ENCODE data around the gene ABCA2. TPM values are rescaled to one million over a fixed set of nuclear protein-coding genes. Genes with fewer than 3 reads are reported as not detected.

The ABCA2 gene
- total RNA-seq, 1 experiment from 2014 or later = 19.2 TPM

DNA sequence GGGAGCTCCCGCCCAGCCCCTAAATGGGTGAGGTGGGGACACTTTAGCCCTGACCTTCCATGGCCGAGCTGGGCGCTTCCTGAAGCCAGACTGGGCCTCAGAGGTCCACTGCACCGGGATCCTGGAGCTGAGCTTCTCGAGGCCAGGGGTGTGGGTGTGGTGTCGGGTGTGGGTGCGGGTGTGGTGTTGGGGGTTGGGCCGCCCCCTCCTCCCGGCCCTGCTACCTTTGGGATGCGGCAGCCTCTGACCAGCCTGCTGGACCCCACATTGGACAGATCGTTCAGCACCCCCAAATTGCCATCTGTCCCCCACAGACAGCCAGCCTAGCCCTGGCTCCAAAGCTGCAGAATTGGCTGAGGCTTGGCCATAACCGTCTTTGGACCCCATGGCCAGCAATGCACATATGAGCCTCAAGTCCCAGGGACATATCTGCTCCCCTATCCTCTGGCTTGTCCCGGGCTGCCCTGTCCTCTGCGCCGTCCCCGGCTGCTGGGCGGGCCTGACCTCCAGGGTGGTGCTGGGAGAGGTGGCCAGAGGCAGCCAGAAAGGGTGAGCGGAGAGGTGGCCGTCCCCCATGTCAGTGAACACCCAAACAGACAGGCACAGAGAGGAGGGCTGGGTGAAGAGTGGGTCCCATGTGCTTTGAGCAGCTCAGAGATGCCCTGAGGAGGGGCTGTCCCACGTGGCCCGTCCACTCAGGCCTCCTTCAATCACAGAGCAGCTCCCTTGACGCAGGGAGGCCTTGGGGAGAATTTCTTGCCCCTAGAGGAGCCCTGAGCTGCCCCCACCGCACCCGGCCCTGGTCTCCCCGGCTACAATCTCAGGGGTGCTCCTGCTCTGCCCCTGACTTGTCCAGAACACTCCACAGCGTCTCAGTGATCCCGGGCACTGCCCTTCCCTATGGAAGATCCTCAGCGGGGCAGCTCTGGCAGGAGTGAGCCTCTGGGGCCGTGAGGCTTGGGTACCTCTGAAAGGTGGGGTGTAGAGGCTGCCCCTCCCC, 54.1 kb downstream of the ABCA2 start:
- ChIA-PET POLR2A (no interaction called here), CTCF (interaction anchor here (0.5 to 6.2 kb wide), 10 partner anchors 9 to 189 kb away, joined by 3 to 117 read pairs (median 5); no protein-coding TSS in a partner anchor)
- peaks cover 3% of the 10 kb centered on the region; the same call in 1 of the 2 replicates for H3K4me1 Mint-ChIP-seq
- ATAC-seq (no peak), DNase-seq (ENCODE audit: low spot score) (no peak)
- H3K27ac Mint-ChIP-seq = no peak overlapping the region
- TF ChIP-seq ZNF138 (CRISPR knock-in tag; conservative IDR thresholded peaks at IDR 0.05) (no peak), JUN (CRISPR knock-in tag; IDR thresholded peaks at IDR 0.05) (no peak), TCF7 (CRISPR knock-in tag; IDR thresholded peaks at IDR 0.05; ENCODE audit: low read depth) (no peak), MYBL2 (CRISPR knock-in tag; IDR thresholded peaks at IDR 0.05) (no peak), ZNF121 (CRISPR knock-in tag; IDR thresholded peaks at IDR 0.05) (no peak), TEAD1 (CRISPR knock-in tag; IDR thresholded peaks at IDR 0.05) (no peak), RORB (CRISPR knock-in tag; IDR thresholded peaks at IDR 0.05) (no peak), CREB1 (CRISPR knock-in tag; IDR thresholded peaks at IDR 0.05) (no peak), OVOL2 (CRISPR knock-in tag; IDR thresholded peaks at IDR 0.05; ENCODE audit: borderline replicate concordance) (no peak), KAT7 (CRISPR knock-in tag; IDR thresholded peaks at IDR 0.05; ENCODE audit: borderline replicate concordance) (no peak), GABPB1 (CRISPR knock-in tag; IDR thresholded peaks at IDR 0.05) (no peak), MXD4 (CRISPR knock-in tag; IDR thresholded peaks at IDR 0.05; ENCODE audit: borderline replicate concordance) (no peak), CREM (CRISPR knock-in tag; IDR thresholded peaks at IDR 0.05) (no peak), SOX15 (CRISPR knock-in tag; IDR thresholded peaks at IDR 0.05) (no peak)
- TF ChIP-seq, protein P1, sequence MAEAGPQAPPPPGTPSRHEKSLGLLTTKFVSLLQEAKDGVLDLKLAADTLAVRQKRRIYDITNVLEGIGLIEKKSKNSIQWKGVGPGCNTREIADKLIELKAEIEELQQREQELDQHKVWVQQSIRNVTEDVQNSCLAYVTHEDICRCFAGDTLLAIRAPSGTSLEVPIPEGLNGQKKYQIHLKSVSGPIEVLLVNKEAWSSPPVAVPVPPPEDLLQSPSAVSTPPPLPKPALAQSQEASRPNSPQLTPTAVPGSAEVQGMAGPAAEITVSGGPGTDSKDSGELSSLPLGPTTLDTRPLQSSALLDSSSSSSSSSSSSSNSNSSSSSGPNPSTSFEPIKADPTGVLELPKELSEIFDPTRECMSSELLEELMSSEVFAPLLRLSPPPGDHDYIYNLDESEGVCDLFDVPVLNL (CRISPR knock-in tag; IDR thresholded peaks at IDR 0.05; ENCODE audit: borderline replicate concordance, low read depth) = no peak
- TF ChIP-seq, protein P2, sequence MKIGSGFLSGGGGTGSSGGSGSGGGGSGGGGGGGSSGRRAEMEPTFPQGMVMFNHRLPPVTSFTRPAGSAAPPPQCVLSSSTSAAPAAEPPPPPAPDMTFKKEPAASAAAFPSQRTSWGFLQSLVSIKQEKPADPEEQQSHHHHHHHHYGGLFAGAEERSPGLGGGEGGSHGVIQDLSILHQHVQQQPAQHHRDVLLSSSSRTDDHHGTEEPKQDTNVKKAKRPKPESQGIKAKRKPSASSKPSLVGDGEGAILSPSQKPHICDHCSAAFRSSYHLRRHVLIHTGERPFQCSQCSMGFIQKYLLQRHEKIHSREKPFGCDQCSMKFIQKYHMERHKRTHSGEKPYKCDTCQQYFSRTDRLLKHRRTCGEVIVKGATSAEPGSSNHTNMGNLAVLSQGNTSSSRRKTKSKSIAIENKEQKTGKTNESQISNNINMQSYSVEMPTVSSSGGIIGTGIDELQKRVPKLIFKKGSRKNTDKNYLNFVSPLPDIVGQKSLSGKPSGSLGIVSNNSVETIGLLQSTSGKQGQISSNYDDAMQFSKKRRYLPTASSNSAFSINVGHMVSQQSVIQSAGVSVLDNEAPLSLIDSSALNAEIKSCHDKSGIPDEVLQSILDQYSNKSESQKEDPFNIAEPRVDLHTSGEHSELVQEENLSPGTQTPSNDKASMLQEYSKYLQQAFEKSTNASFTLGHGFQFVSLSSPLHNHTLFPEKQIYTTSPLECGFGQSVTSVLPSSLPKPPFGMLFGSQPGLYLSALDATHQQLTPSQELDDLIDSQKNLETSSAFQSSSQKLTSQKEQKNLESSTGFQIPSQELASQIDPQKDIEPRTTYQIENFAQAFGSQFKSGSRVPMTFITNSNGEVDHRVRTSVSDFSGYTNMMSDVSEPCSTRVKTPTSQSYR (CRISPR knock-in tag; IDR thresholded peaks at IDR 0.05) = no peak
- H3K36me3 Mint-ChIP-seq = no peaks in the 10 kb centered on the region
- H3K9me3 Mint-ChIP-seq = no peaks in the 10 kb centered on the region
- H3K27me3 Mint-ChIP-seq (ENCODE audit: low read depth) = peaks cover 3% of the 10 kb centered on the region; the same call in 1 of the 2 replicates
- no peak overlapping the region for H3K4me3 Mint-ChIP-seq

DNA sequence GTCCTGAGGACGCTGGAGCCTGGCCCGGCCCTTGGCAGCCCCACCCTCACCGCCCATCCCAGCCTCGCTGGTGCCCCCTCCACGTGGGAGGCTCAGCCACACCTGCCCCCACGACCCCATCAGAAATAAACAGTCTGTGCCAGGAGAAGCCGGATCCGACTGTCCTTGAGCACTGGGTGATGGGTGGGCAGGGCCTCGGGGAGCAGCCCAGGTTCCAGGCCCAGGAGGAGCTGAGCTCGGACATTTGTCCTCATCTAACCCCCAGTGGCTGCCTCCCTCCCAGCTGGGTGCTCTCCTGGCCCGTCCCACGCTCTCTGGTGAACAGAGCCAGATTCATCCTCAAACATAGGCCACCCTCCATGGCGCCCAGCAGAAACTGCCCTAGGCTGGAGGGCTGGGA, 55.3 kb downstream of the ABCA2 start:
- Mint-ChIP-seq H3K4me1 (peaks cover 3% of the 10 kb centered on the region; the same call in 1 of the 2 replicates), H3K9me3 (no peaks in the 10 kb centered on the region), H3K27me3 (ENCODE audit: low read depth) (peaks cover 3% of the 10 kb centered on the region; the same call in 1 of the 2 replicates), H3K4me3 (no peak overlapping the region), H3K36me3 (no peaks in the 10 kb centered on the region), H3K27ac (no peak overlapping the region)
- CTCF ChIA-PET = interaction anchor here (0.6 to 3.1 kb wide), 3 partner anchors 25 to 190 kb away, joined by 4 to 17 read pairs (median 6); no protein-coding TSS in a partner anchor
- ATAC-seq (no peak), DNase-seq (ENCODE audit: low spot score) (no peak)
- POLR2A ChIA-PET = no interaction called here
- TF ChIP-seq JUN (CRISPR knock-in tag; IDR thresholded peaks at IDR 0.05) (no peak), FOXK1 (CRISPR knock-in tag; IDR thresholded peaks at IDR 0.05) (no peak), EMX1 (CRISPR knock-in tag; IDR thresholded peaks at IDR 0.05) (no peak), GTF2I (CRISPR knock-in tag; conservative IDR thresholded peaks at IDR 0.05) (no peak), SP1 (CRISPR knock-in tag; conservative IDR thresholded peaks at IDR 0.05) (no peak)
- TF ChIP-seq, protein P1 (CRISPR knock-in tag; IDR thresholded peaks at IDR 0.05; ENCODE audit: borderline replicate concordance, low read depth) = no peak
- TF ChIP-seq, protein P3, sequence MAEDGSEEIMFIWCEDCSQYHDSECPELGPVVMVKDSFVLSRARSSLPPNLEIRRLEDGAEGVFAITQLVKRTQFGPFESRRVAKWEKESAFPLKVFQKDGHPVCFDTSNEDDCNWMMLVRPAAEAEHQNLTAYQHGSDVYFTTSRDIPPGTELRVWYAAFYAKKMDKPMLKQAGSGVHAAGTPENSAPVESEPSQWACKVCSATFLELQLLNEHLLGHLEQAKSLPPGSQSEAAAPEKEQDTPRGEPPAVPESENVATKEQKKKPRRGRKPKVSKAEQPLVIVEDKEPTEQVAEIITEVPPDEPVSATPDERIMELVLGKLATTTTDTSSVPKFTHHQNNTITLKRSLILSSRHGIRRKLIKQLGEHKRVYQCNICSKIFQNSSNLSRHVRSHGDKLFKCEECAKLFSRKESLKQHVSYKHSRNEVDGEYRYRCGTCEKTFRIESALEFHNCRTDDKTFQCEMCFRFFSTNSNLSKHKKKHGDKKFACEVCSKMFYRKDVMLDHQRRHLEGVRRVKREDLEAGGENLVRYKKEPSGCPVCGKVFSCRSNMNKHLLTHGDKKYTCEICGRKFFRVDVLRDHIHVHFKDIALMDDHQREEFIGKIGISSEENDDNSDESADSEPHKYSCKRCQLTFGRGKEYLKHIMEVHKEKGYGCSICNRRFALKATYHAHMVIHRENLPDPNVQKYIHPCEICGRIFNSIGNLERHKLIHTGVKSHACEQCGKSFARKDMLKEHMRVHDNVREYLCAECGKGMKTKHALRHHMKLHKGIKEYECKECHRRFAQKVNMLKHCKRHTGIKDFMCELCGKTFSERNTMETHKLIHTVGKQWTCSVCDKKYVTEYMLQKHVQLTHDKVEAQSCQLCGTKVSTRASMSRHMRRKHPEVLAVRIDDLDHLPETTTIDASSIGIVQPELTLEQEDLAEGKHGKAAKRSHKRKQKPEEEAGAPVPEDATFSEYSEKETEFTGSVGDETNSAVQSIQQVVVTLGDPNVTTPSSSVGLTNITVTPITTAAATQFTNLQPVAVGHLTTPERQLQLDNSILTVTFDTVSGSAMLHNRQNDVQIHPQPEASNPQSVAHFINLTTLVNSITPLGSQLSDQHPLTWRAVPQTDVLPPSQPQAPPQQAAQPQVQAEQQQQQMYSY (CRISPR knock-in tag; IDR thresholded peaks at IDR 0.05) = no peak
- TF ChIP-seq, protein P4, sequence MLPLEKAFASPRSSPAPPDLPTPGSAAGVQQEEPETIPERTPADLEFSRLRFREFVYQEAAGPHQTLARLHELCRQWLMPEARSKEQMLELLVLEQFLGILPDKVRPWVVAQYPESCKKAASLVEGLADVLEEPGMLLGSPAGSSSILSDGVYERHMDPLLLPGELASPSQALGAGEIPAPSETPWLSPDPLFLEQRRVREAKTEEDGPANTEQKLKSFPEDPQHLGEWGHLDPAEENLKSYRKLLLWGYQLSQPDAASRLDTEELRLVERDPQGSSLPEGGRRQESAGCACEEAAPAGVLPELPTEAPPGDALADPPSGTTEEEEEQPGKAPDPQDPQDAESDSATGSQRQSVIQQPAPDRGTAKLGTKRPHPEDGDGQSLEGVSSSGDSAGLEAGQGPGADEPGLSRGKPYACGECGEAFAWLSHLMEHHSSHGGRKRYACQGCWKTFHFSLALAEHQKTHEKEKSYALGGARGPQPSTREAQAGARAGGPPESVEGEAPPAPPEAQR (CRISPR knock-in tag; IDR thresholded peaks at IDR 0.05) = no peak
